GM18873 (cell line): ENCODE measurements around the gene C16orf87.
"Not testable (repeated sequence)": the region's sequence is repeated elsewhere in the genome, so short reads cannot be mapped to it uniquely, and the experiment has no call there.

ENCODE experiments used
- ATAC-seq: cut with Tn5 transposase; IDR thresholded peaks from one replicate; pipeline ENCODE4 v1.9.1; 2021; ENCODE audit warnings: mild to moderate bottlenecking, moderate library complexity, moderate number of reproducible peaks; ENCODE audit not compliant: unreplicated experiment, low FRiP score

The C16orf87 gene

GRCh38 chr16:46830902-46831647 is at the start of gene C16orf87:
Gene C16orf87 (minus strand): TSS chr16:46831180. CDS start chr16:46831149, 31 bp downstream.
- ATAC-seq: peak; percentile 96

GRCh38 chr16:46875243-46875642 is 44.3 kb upstream of the C16orf87 start:
- no peak for ATAC-seq

- no peak for ATAC-seq
Measured at GRCh38 chr16:46873201-46873600, 42.2 kb upstream of the C16orf87 start.

- ATAC-seq: no peak
Measured at GRCh38 chr16:46871597-46871996, 40.6 kb upstream of the C16orf87 start.

- not testable (repeated sequence) for ATAC-seq
Measured at GRCh38 chr16:46868891-46869290, 37.9 kb upstream of the C16orf87 start.

GRCh38 chr16:46867486-46867885 is 36.5 kb upstream of the C16orf87 start:
- not testable (repeated sequence) for ATAC-seq

GRCh38 chr16:46866286-46866685 is 35.3 kb upstream of the C16orf87 start:
- ATAC-seq: no peak

- ATAC-seq: no peak
Measured at GRCh38 chr16:46862555-46863447, 31.8 kb upstream of the C16orf87 start.

GRCh38 chr16:46859719-46860152 is 28.8 kb upstream of the C16orf87 start:
- ATAC-seq: no peak

GRCh38 chr16:46858151-46858550 is 27.2 kb upstream of the C16orf87 start:
- no peak for ATAC-seq

- ATAC-seq: no peak
Measured at GRCh38 chr16:46857368-46857945, 26.5 kb upstream of the C16orf87 start.

- no peak for ATAC-seq
Measured at GRCh38 chr16:46855389-46855788, 24.4 kb upstream of the C16orf87 start.

GRCh38 chr16:46854846-46855245 is 23.9 kb upstream of the C16orf87 start:
- ATAC-seq: no peak

- no peak for ATAC-seq
Measured at GRCh38 chr16:46853713-46854443, 22.9 kb upstream of the C16orf87 start.

- no peak for ATAC-seq
Measured at GRCh38 chr16:46852130-46852529, 21.1 kb upstream of the C16orf87 start.

- no peak for ATAC-seq
Measured at GRCh38 chr16:46850619-46851555, 19.9 kb upstream of the C16orf87 start.

- ATAC-seq: no peak
Measured at GRCh38 chr16:46848768-46849764, 18.1 kb upstream of the C16orf87 start.

- ATAC-seq: no peak
Measured at GRCh38 chr16:46845952-46846351, 15.0 kb upstream of the C16orf87 start.
